ENCODE results near the gene SLC35B4. TPM values are rescaled to one million over a fixed set of nuclear protein-coding genes. Genes with fewer than 3 reads are reported as not detected.
A peak's percentile ranks its signal among the peaks of the same experiment; 100 is the strongest.
"Not testable (repeated sequence)": the region's sequence is repeated elsewhere in the genome, so short reads cannot be mapped to it uniquely, and the experiment has no call there.

Gene SLC35B4
- total RNA-seq, 4 donors from 2014 or later: 6.5 to 20.5 (median 14.6) TPM

DNA sequence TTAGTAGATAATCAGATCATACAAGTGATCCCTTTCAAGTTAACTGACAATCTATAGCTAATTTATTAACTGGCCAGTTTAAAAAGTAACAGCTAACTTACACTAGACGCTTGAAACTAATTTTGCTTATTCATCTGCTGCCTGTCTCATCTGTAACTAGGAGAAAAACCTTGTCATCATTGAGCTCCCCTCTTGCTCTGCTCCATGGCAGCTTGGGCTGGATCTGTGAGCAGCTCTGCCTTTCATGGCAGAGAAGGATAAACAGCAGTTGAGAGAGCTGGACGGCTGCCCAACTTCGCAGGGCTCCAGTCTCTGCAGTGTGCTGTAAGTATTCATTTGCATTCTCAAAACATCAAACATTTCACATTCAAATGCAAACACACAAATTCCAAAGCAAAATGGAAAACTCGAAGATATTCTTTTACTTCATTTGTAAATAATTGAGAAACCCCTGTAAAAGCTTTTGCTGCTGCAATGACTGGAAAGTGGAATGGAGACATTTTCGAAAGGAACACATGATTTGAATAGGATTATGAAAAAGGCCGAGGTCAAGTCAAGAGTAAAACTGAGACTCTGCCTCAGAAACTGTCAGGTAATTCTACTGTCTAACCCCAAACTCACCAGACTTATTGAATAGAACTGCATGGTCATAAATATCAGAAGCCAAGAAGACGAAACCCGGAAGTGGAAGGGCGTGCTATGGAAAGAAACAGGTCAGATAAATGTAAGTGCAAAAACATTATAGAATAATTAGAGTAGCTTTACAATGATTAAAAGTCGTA, 17.6 kb downstream of the SLC35B4 start:
- Histone ChIP-seq H3K27ac (no peak overlapping the region), H3K9me3 (no peaks in the 10 kb centered on the region), H3K4me1 (no peaks in the 10 kb centered on the region), H3K36me3 (no peaks in the 10 kb centered on the region), H3K27me3 (no peaks in the 10 kb centered on the region), H3K4me3 (no peak overlapping the region)
- intact Hi-C loops (cut with DNase I; ENCODE audit: low total_unique reads): no loop called here
- no peak for TF ChIP-seq POLR2A (IDR thresholded peaks at IDR 0.05)
- TF ChIP-seq, protein P1, sequence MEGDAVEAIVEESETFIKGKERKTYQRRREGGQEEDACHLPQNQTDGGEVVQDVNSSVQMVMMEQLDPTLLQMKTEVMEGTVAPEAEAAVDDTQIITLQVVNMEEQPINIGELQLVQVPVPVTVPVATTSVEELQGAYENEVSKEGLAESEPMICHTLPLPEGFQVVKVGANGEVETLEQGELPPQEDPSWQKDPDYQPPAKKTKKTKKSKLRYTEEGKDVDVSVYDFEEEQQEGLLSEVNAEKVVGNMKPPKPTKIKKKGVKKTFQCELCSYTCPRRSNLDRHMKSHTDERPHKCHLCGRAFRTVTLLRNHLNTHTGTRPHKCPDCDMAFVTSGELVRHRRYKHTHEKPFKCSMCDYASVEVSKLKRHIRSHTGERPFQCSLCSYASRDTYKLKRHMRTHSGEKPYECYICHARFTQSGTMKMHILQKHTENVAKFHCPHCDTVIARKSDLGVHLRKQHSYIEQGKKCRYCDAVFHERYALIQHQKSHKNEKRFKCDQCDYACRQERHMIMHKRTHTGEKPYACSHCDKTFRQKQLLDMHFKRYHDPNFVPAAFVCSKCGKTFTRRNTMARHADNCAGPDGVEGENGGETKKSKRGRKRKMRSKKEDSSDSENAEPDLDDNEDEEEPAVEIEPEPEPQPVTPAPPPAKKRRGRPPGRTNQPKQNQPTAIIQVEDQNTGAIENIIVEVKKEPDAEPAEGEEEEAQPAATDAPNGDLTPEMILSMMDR (IDR thresholded peaks at IDR 0.05): no peak
- peak in 1 of 2 donors; percentile 33 for DNase-seq

GRCh38 chr7:134297489-134297888, 19.2 kb downstream of the SLC35B4 start:
- Histone ChIP-seq H3K27me3 (no peaks in the 10 kb centered on the region), H3K4me1 (no peaks in the 10 kb centered on the region), H3K27ac (no peak overlapping the region), H3K36me3 (no peaks in the 10 kb centered on the region), H3K4me3 (no peak overlapping the region), H3K9me3 (no peaks in the 10 kb centered on the region)
- no peak for TF ChIP-seq POLR2A (IDR thresholded peaks at IDR 0.05)
- TF ChIP-seq, protein P1 (IDR thresholded peaks at IDR 0.05): no peak
- intact Hi-C loops (cut with DNase I; ENCODE audit: low total_unique reads): no loop called here
- DNase-seq: no peak

GRCh38 chr7:134295982-134296381, 20.7 kb downstream of the SLC35B4 start:
- DNase-seq; H3K27me3 ChIP-seq; intact Hi-C loops (cut with DNase I; ENCODE audit: low total_unique reads); H3K4me1 ChIP-seq; H3K4me3 ChIP-seq; H3K36me3 ChIP-seq; H3K9me3 ChIP-seq; H3K27ac ChIP-seq: not testable (repeated sequence)

DNA sequence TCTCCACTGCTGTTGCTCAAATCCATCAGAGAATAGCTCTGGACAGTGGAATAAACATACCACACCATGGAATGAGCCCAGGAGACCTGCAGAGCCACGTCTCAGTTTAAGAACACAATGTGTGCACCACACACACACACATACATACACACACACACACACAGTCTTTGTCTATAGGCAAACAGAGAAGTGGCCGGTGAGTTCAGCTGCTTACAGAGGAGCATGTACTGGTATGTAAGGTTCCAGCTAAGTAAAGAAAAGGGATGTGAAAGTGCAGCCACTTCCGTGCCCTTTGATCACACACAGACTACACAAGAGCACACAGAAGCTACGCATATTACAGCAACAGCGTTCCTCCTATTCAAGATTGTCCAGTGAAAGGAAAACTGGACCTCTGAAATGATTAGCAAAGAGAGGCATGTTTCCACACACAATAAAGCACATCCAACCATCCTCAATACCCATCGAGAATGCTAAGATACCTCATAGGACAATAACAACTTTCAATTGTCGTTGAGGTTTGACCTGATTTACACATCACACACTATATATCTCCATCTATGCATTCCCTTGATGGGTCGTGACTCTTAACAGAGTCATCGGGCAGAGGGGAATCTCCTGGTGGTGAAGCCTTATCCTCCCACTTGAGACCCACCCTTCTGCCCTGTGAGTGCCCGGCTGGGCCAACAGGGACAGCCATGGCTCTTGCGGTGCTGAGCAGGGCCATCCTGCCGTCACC, 23.6 kb downstream of the SLC35B4 start:
- no peak for TF ChIP-seq POLR2A (IDR thresholded peaks at IDR 0.05)
- TF ChIP-seq, protein P1 (IDR thresholded peaks at IDR 0.05): no peak
- H3K4me3 ChIP-seq: no peak overlapping the region
- no peak overlapping the region for H3K27ac ChIP-seq
- peaks cover 0 to 5% of the 10 kb centered on the region in 2 donors for H3K4me1 ChIP-seq
- intact Hi-C loops (cut with DNase I; ENCODE audit: low total_unique reads): no loop called here
- no peaks in the 10 kb centered on the region for H3K36me3 ChIP-seq
- no peaks in the 10 kb centered on the region for H3K9me3 ChIP-seq
- no peaks in the 10 kb centered on the region for H3K27me3 ChIP-seq
- no peak for DNase-seq

- Histone ChIP-seq H3K4me1 (peaks cover 0 to 5% of the 10 kb centered on the region in 2 donors), H3K27ac (peak overlapping the region in 1 of 2 donors; percentile 39), H3K4me3 (no peak overlapping the region), H3K36me3 (no peaks in the 10 kb centered on the region), H3K27me3 (no peaks in the 10 kb centered on the region), H3K9me3 (no peaks in the 10 kb centered on the region)
- TF ChIP-seq POLR2A (IDR thresholded peaks at IDR 0.05): no peak
- TF ChIP-seq, protein P1 (IDR thresholded peaks at IDR 0.05): no peak
- DNase-seq: no peak
- intact Hi-C loops (cut with DNase I; ENCODE audit: low total_unique reads): no loop called here
Observed at GRCh38 chr7:134290286-134290685, 26.4 kb downstream of the SLC35B4 start.

Data from uterus (tissue), 4 donors.